ENCODE measurements around the gene MLX.
"Not testable (repeated sequence)": the region's sequence is repeated elsewhere in the genome, so short reads cannot be mapped to it uniquely, and the experiment has no call there.

Gene MLX

DNA sequence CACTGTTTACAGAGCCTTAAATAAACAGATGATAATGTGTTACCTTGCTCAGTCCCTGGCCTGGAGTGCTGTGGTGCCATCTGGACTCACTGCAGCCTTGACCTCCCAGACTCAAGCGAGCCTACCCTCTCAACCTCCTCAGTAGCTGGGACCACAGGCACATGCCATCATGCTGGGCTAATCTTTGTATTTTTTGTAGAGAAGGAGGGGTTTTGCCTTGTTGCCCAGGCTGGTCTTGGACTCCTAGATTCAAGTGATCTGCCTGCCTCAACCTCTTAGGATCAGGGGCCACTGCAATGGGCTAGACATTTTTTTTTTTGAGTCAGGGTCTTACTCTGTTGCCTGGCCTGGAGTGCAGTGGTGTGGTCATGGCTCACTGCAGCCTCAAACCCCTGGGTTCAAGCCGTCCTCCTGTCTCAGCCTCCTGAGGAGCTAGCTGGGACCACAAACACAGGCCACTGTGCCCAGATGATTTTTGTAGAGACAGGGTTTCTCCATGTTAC lies 35.9 kb upstream of the MLX start:
- Mint-ChIP-seq H3K4me3 (no peak overlapping the region), H3K27me3 (peaks cover 4% of the 10 kb centered on the region), H3K9me3 (no peaks in the 10 kb centered on the region), H3K36me3 (ENCODE audit: low read depth) (no peaks in the 10 kb centered on the region), H3K4me1 (ENCODE audit: low read depth) (peaks cover 41% of the 10 kb centered on the region), H3K27ac (no peak overlapping the region)

DNA sequence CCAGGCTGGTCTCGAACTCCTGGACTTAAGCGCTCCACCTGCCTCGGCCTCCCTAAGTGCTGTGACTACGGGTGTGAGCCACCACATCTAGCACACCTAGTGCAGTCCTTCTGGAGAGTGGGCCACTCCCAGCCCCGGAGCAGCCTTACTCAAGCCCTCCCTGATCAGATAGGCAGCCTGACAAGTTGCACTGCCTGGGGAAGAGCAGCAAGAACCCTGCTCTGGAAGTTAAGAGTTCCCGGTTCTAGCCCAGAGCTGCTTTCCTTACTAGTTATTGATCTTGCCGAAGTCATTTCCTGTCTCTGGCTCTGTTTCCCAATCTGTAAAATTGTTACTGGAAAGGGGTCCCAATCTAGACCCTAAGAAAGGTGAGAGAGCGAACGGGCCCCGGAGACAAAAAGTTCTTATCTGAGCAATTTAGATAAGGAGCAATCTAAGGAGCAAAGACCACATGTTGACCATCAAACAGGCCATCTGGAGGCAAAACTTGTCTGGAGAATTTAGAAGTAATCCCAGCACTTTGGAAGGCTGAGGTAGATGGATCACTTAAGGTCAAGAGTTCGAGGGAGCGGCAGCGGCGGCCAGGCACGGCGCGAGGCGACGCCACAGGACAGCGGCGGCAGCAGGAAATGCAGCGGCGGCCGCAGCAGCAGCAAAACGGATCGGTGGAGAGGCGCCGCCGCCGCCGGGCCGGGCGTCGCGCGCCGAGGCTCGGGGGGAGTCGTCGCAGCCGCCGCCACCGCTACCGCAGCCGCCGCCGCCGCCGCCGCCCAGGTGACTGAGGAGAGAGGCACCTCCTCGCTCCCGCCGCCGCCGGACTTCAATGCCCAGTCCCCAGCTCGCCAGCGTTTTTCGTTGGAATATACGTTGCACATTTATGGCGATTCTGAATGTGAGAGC lies 35.2 kb upstream of the MLX start:
- Mint-ChIP-seq H3K9me3 (no peaks in the 10 kb centered on the region), H3K4me1 (ENCODE audit: low read depth) (peaks cover 44% of the 10 kb centered on the region), H3K36me3 (ENCODE audit: low read depth) (no peaks in the 10 kb centered on the region), H3K27me3 (peaks cover 4% of the 10 kb centered on the region), H3K4me3 (peak overlapping the region; percentile 81), H3K27ac (peak overlapping the region; percentile 68)

DNA sequence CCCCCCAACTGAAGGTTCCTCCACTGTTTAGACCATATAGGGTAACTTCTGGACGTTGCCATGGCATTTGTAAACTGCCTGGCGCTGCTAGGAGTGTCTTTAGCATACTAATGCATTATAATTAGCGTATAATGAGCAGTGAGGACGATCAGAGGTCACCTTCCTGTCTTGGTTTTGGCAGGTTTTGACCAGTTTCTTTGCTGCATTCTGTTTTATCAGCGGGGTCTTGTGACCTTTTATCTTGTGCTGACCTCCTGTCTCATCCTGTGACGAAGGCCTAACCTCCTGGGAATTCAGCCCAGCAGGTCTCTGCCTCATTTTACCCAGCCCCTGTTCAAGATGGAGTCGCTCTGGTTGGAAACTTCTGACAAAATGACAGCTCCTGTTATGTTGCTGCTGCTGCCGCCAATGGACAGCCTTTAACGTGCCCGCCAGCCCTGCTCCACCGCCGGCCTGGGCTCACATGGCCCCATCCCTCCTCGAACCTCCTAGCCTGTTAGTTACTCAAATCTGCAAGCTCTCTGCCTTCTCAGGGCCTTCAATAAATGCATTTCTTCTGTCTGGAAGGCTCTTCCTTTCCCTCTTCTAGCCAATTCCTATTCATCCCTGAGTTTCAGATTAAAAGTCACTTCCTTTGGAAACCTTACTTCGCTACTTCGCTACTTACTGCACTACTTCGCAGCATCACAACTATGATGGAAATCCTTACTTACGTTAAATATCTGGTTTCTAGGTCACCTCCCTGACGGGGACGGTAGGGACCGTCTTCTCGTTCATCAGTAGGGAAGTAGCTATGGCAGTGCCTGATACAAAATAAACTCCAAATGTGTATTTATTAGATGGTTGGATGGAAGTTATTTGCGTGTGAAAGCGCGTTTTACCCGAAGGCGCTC lies 31.5 kb upstream of the MLX start:
- peaks cover 45% of the 10 kb centered on the region for H3K4me1 Mint-ChIP-seq (ENCODE audit: low read depth)
- H3K4me3 Mint-ChIP-seq: peak overlapping the region; percentile 88
- H3K27me3 Mint-ChIP-seq: peaks cover 4% of the 10 kb centered on the region
- H3K27ac Mint-ChIP-seq: peak overlapping the region; percentile 87
- H3K36me3 Mint-ChIP-seq (ENCODE audit: low read depth): peaks cover 3% of the 10 kb centered on the region
- no peaks in the 10 kb centered on the region for H3K9me3 Mint-ChIP-seq

DNA sequence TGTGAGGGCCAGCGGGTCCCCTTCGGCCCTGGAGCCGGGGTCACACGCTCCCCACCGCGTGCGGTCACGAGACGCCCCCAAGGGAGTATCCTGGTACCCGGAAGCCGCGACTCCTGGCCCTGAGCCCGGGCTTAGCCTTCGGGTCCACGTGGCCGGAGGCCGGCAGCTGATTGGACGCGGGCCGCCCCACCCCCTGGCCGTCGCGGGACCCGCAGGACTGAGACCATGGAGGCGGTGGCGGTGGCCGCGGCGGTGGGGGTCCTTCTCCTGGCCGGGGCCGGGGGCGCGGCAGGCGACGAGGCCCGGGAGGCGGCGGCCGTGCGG lies 30.9 kb upstream of the MLX start, which contains the start of gene NAGLU:
Gene NAGLU (plus strand): TSS at position 194 of the 324 bp plus-strand sequence. CDS start 32 bp downstream, at position 226.
- Mint-ChIP-seq H3K4me3 (peak within 1 kb of the TSS; percentile 89), H3K36me3 (ENCODE audit: low read depth) (peaks cover 3% of the 10 kb centered on the region), H3K27me3 (peaks cover 4% of the 10 kb centered on the region), H3K27ac (peak within 1 kb of the TSS; percentile 87), H3K9me3 (no peaks in the 10 kb centered on the region), H3K4me1 (ENCODE audit: low read depth) (peaks cover 45% of the 10 kb centered on the region)

DNA sequence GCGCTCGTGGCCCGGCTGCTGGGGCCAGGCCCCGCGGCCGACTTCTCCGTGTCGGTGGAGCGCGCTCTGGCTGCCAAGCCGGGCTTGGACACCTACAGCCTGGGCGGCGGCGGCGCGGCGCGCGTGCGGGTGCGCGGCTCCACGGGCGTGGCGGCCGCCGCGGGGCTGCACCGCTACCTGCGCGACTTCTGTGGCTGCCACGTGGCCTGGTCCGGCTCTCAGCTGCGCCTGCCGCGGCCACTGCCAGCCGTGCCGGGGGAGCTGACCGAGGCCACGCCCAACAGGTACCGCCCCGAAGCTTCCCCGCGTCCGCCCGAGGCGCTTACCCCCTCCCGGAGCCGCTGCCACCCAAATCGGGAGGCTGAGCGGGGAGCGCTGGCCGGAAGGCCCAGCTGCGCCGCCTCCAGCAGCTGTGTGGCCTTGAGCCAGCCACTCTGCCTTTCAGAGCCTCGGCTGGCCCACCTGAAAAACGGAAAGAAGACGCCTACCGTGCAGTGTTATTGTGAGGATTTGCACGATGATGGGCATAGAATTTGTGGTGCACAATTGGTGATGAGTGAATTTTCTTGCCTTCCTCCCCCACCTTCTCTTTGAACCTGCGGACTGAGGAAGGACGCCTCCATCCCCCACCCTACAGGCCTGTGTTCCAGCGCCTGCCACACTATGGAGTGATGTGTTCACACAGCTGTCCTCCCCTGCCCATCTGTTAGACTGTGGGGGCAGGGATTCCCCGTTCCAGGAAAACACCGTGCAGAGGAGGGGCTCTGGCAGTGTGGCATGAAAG lies 30.3 kb upstream of the MLX start:
- Mint-ChIP-seq H3K27ac (peak overlapping the region; percentile 63), H3K36me3 (ENCODE audit: low read depth) (peaks cover 6% of the 10 kb centered on the region), H3K4me3 (peak overlapping the region; percentile 89), H3K4me1 (ENCODE audit: low read depth) (peaks cover 45% of the 10 kb centered on the region), H3K9me3 (no peaks in the 10 kb centered on the region), H3K27me3 (peaks cover 4% of the 10 kb centered on the region)

DNA sequence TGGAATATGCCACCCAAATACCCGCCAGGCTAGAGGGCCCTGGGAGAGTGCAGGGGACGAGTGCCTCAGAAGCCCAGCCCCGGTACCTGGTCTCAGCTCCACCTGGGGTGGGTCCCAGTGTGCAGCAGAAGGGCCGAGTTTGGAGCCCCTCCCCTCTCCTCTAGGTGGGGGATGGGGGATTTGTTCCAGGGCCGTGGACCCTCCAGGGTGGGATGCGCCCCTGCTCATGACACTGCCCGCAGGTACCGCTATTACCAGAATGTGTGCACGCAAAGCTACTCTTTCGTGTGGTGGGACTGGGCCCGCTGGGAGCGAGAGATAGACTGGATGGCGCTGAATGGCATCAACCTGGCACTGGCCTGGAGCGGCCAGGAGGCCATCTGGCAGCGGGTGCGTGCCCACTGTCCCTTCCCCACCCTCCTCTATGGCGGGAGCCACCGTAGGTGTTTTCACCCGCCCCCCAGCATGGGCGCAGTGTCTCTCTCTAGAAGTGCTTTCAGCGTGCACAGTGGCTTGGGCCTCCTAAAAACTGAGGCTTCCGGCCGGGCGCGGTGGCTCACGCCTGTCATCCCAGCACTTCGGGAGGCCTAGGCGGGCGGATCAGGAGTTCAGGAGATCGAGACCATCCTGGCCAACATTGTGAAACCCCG lies 29.6 kb upstream of the MLX start:
- Mint-ChIP-seq H3K27ac (no peak overlapping the region), H3K36me3 (ENCODE audit: low read depth) (peaks cover 7% of the 10 kb centered on the region), H3K27me3 (peaks cover 4% of the 10 kb centered on the region), H3K4me3 (peak overlapping the region; percentile 89), H3K4me1 (ENCODE audit: low read depth) (peaks cover 43% of the 10 kb centered on the region), H3K9me3 (no peaks in the 10 kb centered on the region)

DNA sequence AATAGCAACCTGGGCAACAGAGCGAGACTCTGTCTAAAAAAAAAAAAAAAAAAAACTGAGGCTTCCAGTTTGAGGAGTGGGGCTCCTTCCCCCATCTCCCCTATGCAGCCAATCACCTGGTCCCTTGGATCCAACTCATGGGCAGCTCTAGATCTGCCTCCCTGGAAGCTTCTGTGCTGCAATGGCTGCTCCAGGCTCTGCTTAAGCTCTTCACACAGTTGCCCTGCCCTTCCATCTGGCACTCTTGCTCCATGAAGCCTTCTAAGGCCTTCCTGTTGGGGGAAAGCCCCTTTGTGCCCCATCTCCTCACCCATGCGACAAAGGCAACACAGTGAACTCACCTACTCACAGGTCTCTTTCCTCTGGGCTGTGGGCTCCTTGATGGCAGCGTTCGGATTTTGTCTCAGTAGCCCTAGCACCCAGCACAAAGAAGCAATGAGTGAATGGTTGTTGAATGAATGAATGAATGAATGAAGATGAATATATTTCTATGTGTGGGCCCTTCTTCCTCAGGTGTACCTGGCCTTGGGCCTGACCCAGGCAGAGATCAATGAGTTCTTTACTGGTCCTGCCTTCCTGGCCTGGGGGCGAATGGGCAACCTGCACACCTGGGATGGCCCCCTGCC lies 29.0 kb upstream of the MLX start:
- peaks cover 7% of the 10 kb centered on the region for H3K36me3 Mint-ChIP-seq (ENCODE audit: low read depth)

DNA sequence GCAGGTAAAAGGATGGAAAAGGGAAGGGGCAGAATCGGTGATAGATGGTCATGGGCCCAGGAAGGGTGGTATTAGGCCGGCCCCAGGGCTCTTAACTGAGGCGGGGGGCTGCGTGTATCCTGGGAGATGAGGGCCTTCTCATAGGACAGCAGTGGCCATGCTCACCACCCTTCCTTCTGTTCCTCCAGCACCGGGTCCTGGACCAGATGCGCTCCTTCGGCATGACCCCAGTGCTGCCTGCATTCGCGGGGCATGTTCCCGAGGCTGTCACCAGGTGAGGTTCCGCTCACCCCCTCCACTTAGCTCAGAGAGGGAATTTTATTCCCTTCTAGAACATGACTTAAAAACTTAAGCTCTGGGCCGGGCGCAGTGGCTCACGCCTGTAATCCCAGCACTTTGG lies 28.4 kb upstream of the MLX start:
- Mint-ChIP-seq H3K4me1 (ENCODE audit: low read depth) (peaks cover 43% of the 10 kb centered on the region), H3K4me3 (no peak overlapping the region), H3K9me3 (no peaks in the 10 kb centered on the region), H3K27ac (no peak overlapping the region), H3K27me3 (peaks cover 2% of the 10 kb centered on the region), H3K36me3 (ENCODE audit: low read depth) (peaks cover 7% of the 10 kb centered on the region)

More for the DNA sequence above, 29.0 kb upstream of the MLX start:
- H3K27ac Mint-ChIP-seq: no peak overlapping the region
- H3K4me1 Mint-ChIP-seq (ENCODE audit: low read depth): peaks cover 43% of the 10 kb centered on the region
- H3K4me3 Mint-ChIP-seq: peak overlapping the region; percentile 64
- H3K27me3 Mint-ChIP-seq: peaks cover 4% of the 10 kb centered on the region
- no peaks in the 10 kb centered on the region for H3K9me3 Mint-ChIP-seq

DNA sequence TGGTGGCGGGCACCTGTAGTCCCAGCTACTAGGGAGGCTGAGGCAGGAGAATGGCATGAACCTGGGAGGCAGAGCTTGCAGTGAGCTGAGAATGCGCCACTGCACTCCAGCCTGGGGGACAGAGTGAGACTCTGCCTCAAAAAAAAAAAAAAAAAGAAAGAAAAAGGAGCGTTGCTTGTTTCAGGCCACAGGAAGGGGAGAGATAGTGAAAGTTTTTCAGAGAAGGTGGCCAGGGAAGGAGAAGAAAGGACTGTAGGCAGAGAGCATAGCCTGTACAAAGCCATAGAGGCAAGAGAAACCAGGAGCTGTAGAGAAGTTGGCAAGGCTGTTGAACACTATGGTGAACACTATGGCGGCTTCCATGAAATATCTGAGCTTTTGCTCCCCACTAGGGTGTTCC lies 26.3 kb upstream of the MLX start:
- H3K4me3 Mint-ChIP-seq, H3K27me3 Mint-ChIP-seq, H3K9me3 Mint-ChIP-seq, H3K27ac Mint-ChIP-seq: not testable (repeated sequence)
- H3K4me1 Mint-ChIP-seq (ENCODE audit: low read depth): peaks cover 38% of the 10 kb centered on the region
- peaks cover 11% of the 10 kb centered on the region for H3K36me3 Mint-ChIP-seq (ENCODE audit: low read depth)

DNA sequence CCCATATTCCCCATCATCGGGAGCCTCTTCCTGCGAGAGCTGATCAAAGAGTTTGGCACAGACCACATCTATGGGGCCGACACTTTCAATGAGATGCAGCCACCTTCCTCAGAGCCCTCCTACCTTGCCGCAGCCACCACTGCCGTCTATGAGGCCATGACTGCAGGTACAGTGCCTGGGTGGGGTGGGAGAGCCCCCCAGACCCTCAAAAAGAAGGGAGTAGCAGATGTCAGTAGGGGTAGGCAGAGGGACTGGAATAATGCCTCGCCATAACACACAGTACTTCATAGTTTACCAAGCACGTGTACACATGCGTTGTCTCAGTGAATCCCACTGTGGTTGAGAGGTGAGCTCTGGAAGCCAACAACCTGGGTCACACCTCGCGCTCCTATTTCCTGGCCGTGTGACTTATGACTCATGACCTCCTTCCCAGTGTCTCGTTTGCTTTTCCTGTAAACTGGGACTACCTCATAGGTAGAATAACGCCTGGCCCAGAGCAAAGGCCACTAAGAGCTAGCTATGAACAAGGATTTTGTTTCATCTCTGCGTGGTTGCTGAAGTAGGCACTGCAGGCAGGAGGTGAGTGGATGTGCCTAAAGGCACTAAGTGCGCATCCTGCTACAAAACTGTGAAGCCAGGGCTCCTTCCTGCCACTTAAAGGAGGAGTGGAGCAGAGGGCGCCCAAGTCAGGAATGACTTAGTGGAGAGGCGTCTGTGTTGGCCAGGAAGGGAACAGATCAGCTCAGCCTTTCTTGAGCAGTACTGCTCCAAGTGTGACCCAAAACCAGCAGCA lies 25.7 kb upstream of the MLX start:
- Mint-ChIP-seq H3K4me3 (no peak overlapping the region), H3K36me3 (ENCODE audit: low read depth) (peaks cover 11% of the 10 kb centered on the region), H3K27me3 (no peaks in the 10 kb centered on the region), H3K4me1 (ENCODE audit: low read depth) (peaks cover 35% of the 10 kb centered on the region), H3K9me3 (no peaks in the 10 kb centered on the region), H3K27ac (peak overlapping the region; percentile 50)

DNA sequence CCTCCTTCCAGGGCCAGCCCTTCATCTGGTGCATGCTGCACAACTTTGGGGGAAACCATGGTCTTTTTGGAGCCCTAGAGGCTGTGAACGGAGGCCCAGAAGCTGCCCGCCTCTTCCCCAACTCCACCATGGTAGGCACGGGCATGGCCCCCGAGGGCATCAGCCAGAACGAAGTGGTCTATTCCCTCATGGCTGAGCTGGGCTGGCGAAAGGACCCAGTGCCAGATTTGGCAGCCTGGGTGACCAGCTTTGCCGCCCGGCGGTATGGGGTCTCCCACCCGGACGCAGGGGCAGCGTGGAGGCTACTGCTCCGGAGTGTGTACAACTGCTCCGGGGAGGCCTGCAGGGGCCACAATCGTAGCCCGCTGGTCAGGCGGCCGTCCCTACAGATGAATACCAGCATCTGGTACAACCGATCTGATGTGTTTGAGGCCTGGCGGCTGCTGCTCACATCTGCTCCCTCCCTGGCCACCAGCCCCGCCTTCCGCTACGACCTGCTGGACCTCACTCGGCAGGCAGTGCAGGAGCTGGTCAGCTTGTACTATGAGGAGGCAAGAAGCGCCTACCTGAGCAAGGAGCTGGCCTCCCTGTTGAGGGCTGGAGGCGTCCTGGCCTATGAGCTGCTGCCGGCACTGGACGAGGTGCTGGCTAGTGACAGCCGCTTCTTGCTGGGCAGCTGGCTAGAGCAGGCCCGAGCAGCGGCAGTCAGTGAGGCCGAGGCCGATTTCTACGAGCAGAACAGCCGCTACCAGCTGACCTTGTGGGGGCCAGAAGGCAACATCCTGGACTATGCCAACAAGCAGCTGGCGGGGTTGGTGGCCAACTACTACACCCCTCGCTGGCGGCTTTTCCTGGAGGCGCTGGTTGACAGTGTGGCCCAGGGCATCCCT lies 23.5 kb upstream of the MLX start:
- Mint-ChIP-seq H3K27me3 (no peaks in the 10 kb centered on the region), H3K4me3 (no peak overlapping the region), H3K27ac (no peak overlapping the region), H3K9me3 (no peaks in the 10 kb centered on the region), H3K4me1 (ENCODE audit: low read depth) (peaks cover 24% of the 10 kb centered on the region), H3K36me3 (ENCODE audit: low read depth) (peaks cover 11% of the 10 kb centered on the region)

DNA sequence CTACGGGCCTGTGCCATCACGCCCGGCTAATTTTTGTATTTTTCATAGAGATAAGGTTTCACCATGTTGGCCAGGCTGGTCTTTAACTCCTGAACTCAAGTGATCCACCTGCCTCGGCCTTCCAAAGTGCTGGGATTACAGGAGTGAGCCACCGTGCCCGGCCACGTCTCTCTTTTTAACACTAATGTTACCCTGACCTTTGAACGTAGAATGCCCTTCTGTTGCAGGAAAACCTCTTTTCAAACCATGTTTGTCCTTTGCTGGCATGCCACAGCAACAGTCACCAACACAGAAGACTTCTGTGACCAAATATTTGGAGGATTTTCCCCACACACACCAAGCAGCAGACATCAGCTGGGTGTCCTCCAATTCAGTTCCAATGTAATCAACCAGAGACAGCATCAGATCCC lies 22.0 kb upstream of the MLX start:
- Mint-ChIP-seq H3K9me3 (no peaks in the 10 kb centered on the region), H3K27me3 (no peaks in the 10 kb centered on the region), H3K27ac (peak overlapping the region; percentile 7), H3K4me3 (no peak overlapping the region), H3K4me1 (ENCODE audit: low read depth) (peaks cover 25% of the 10 kb centered on the region), H3K36me3 (ENCODE audit: low read depth) (peaks cover 10% of the 10 kb centered on the region)
